Measurements from ENCODE around the gene NADSYN1.

NADSYN1 gene

DNA sequence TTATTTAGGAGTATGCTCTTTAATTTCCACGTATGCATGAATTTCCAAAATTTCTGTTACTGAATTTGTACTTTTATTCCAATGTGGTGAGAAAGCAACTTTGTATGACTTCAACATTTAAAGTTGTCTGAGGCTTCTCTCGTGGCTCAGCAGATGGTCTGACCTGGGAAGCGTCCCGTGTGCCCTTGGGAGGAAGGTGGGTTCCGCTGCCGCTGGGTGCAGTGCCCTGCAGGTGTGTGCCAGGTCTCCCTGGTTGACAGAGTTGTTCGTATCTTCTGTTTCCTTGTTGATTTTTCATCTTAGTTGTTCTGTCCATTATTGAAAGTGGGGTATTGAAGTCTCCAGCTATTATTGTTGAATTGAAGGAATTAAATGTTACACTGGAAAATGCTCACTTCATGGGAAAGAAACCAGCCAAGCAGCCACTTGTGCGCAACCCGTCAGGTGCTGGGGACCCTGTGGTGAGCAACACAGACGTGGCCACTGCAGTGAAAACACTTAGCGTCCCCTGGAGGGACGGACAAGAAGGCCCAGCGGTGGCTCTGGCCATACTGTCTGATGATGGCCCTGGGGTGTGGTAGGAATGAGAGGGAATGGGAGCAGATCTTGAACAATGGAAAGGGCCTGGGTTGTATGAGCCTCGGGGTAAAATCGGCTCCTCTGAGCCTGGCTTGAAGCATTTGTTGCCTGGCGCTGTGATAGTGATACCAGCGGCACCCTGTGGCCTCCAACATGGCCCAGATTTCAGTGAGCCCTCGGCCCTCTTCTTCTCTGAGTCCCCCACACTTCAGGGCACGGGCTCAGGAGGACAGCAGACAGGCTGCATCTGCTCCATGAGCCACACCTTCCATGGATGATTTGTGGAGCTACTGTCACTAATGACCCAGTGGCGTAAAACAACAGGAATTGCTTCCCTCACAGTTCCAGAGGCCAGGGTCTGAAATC, 42.6 kb downstream of the NADSYN1 start:
- Mint-ChIP-seq H3K36me3 (ENCODE audit: low read depth) (peaks cover 93% of the 10 kb centered on the region), H3K9me3 (no peaks in the 10 kb centered on the region), H3K27me3 (no peaks in the 10 kb centered on the region), H3K4me1 (ENCODE audit: low read depth) (peaks cover 3% of the 10 kb centered on the region), H3K4me3 (no peak overlapping the region), H3K27ac (no peak overlapping the region)
- peak; percentile 11 for DNase-seq

DNA sequence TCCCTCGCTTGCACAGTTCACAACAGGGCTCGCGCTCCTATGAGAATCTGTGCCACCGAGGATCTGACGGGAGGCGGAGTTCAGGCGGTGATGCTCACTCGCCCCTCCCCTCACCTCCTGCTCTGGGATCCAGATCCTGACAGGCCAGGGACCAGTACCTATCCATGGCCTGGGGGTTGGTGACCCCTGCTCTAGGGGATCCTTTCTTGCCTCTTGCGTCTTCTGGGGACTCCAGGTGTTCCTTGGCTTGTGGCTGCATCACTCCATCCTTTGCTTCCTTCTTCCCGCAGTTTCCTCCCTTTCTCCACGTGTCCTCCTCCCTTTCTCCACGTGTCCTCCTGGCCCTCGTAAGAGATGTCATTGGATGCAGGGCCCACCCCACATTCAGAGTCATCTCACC, 43.4 kb downstream of the NADSYN1 start:
- no peaks in the 10 kb centered on the region for H3K27me3 Mint-ChIP-seq
- H3K36me3 Mint-ChIP-seq (ENCODE audit: low read depth) = peaks cover 93% of the 10 kb centered on the region
- no peaks in the 10 kb centered on the region for H3K9me3 Mint-ChIP-seq
- H3K27ac Mint-ChIP-seq = no peak overlapping the region
- no peak overlapping the region for H3K4me3 Mint-ChIP-seq
- peak; percentile 11 for DNase-seq
- H3K4me1 Mint-ChIP-seq (ENCODE audit: low read depth) = peaks cover 3% of the 10 kb centered on the region

GRCh38 chr11:71498091-71498490, 45.1 kb downstream of the NADSYN1 start:
- Mint-ChIP-seq H3K4me3 (no peak overlapping the region), H3K36me3 (ENCODE audit: low read depth) (peaks cover 89% of the 10 kb centered on the region), H3K27ac (no peak overlapping the region)

DNA sequence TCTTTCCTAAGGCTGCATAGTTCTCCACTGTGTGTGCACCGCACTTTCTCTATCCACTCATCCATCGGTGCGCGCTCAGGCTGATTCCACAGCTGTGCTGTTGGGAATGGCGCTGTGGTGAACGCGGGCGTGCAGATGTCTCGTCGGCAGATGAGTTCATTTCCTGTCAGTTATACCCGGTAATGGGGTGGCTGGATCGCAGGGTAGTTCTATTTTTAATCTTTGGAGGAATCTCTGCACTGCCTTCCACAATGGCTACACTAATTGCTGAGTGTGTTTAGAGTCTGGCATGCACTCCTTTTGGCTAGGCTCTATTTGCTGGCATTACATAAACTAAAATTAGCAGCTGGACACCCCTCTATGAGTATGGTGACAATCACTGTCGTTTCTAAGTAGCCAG, 46.1 kb downstream of the NADSYN1 start:
- Mint-ChIP-seq H3K36me3 (ENCODE audit: low read depth) (peaks cover 95% of the 10 kb centered on the region), H3K4me1 (ENCODE audit: low read depth) (peaks cover 3% of the 10 kb centered on the region), H3K4me3 (no peak overlapping the region), H3K9me3 (no peaks in the 10 kb centered on the region), H3K27me3 (no peaks in the 10 kb centered on the region), H3K27ac (no peak overlapping the region)
- peak; percentile 20 for DNase-seq

More at GRCh38 chr11:71498091-71498490, 45.1 kb downstream of the NADSYN1 start:
- no peaks in the 10 kb centered on the region for H3K9me3 Mint-ChIP-seq
- no peaks in the 10 kb centered on the region for H3K27me3 Mint-ChIP-seq
- no peak for DNase-seq
- peaks cover 3% of the 10 kb centered on the region for H3K4me1 Mint-ChIP-seq (ENCODE audit: low read depth)

DNA sequence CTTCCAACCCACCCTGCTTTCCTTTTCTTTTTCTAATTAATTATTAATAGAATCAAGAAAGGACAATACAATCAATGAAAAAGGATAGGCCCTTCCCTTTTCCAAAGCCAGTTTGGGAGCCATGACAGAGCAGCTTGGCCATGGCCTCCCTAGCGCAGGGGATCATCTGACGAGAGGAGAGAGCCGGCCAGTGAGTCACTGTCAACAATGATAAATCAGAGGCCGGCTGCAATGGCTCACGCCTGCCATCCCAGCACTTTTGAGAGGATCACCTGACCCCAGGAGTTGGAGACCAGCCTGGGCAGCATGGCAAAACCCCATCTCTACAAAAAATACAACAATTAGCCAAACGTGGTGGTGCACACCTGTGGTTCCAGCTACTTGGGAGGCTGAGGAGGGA, 46.5 kb downstream of the NADSYN1 start:
- Mint-ChIP-seq H3K27ac (no peak overlapping the region), H3K4me1 (ENCODE audit: low read depth) (peaks cover 3% of the 10 kb centered on the region), H3K27me3 (no peaks in the 10 kb centered on the region), H3K4me3 (no peak overlapping the region), H3K9me3 (peaks cover 1% of the 10 kb centered on the region), H3K36me3 (ENCODE audit: low read depth) (peaks cover 95% of the 10 kb centered on the region)
- peak; percentile 8 for DNase-seq

DNA sequence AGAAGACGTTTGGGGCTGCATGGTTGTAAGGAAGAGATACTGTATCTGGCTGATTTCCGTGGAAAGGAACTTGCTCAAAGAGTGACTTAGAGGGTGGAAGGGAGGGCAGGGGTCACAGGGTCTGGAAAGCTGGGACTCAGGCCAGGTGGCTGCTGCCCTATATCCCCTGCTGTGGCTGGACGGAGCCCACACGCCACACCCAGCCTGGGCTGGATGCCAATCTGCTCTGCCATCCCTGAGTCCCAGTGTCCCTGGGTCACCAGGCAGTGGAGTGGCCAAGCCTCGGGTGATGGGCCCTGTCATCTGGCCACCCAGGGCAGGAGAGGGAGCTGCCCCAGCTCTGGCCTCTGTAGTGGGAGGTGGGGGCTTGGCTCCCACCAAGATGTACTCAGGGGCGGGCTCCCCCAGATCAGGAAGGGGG, 47.6 kb downstream of the NADSYN1 start:
- Mint-ChIP-seq H3K27me3 (no peaks in the 10 kb centered on the region), H3K4me1 (ENCODE audit: low read depth) (peaks cover 3% of the 10 kb centered on the region), H3K27ac (no peak overlapping the region), H3K36me3 (ENCODE audit: low read depth) (peaks cover 95% of the 10 kb centered on the region), H3K9me3 (peaks cover 8% of the 10 kb centered on the region), H3K4me3 (no peak overlapping the region)
- DNase-seq = peak; percentile 26

- DNase-seq = peak; percentile 12
- H3K4me1 Mint-ChIP-seq (ENCODE audit: low read depth) = peaks cover 3% of the 10 kb centered on the region
- no peak overlapping the region for H3K4me3 Mint-ChIP-seq
These were observed 48.3 kb downstream of the NADSYN1 start for GRCh38 chr11:71501071-71501985.

DNA sequence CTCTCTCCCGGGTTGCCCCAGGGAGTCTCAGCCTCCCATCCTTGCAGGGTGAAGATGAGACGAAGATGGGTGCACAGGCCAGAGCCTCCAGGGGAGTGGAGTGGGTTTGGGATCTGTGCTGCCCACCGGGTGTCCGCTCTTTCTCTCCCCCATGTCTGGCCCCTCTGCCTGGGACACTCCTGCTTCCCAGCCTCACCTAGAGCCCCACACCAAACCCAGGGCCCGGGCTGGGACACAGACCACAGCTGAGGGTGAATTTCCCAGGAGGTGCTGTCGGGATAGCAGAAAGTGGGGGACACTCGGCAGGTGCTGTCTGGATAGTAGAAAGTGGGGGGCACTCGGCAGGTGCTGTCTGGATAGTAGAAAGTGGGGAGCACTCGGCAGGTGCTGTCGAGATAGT, 49.0 kb downstream of the NADSYN1 start:
- no peak for DNase-seq
- no peak overlapping the region for H3K4me3 Mint-ChIP-seq
- no peak overlapping the region for H3K27ac Mint-ChIP-seq
- H3K36me3 Mint-ChIP-seq (ENCODE audit: low read depth) = peaks cover 95% of the 10 kb centered on the region
- H3K27me3 Mint-ChIP-seq = no peaks in the 10 kb centered on the region
- peaks cover 19% of the 10 kb centered on the region for H3K9me3 Mint-ChIP-seq
- H3K4me1 Mint-ChIP-seq (ENCODE audit: low read depth) = peaks cover 3% of the 10 kb centered on the region

More at GRCh38 chr11:71501071-71501985, 48.3 kb downstream of the NADSYN1 start:
- Mint-ChIP-seq H3K27me3 (no peaks in the 10 kb centered on the region), H3K36me3 (ENCODE audit: low read depth) (peaks cover 95% of the 10 kb centered on the region), H3K27ac (no peak overlapping the region), H3K9me3 (peaks cover 12% of the 10 kb centered on the region)

GRCh38 chr11:71502871-71503435, 50.0 kb downstream of the NADSYN1 start:
- Mint-ChIP-seq H3K4me3 (no peak overlapping the region), H3K27me3 (no peaks in the 10 kb centered on the region), H3K9me3 (peaks cover 23% of the 10 kb centered on the region), H3K4me1 (ENCODE audit: low read depth) (peaks cover 3% of the 10 kb centered on the region), H3K36me3 (ENCODE audit: low read depth) (peaks cover 89% of the 10 kb centered on the region), H3K27ac (no peak overlapping the region)
- DNase-seq = peak; percentile 17

- Mint-ChIP-seq H3K27me3 (no peaks in the 10 kb centered on the region), H3K36me3 (ENCODE audit: low read depth) (peaks cover 73% of the 10 kb centered on the region), H3K9me3 (peaks cover 37% of the 10 kb centered on the region), H3K4me3 (no peak overlapping the region), H3K27ac (no peak overlapping the region), H3K4me1 (ENCODE audit: low read depth) (no peaks in the 10 kb centered on the region)
- DNase-seq = no peak
These were observed 51.5 kb downstream of the NADSYN1 start for GRCh38 chr11:71504531-71504930.

- Mint-ChIP-seq H3K27me3 (no peaks in the 10 kb centered on the region), H3K4me3 (no peak overlapping the region), H3K9me3 (peaks cover 42% of the 10 kb centered on the region), H3K36me3 (ENCODE audit: low read depth) (peaks cover 69% of the 10 kb centered on the region), H3K4me1 (ENCODE audit: low read depth) (no peaks in the 10 kb centered on the region), H3K27ac (no peak overlapping the region)
- DNase-seq = no peak
These were observed 52.0 kb downstream of the NADSYN1 start for GRCh38 chr11:71505001-71505400.

- H3K4me1 Mint-ChIP-seq (ENCODE audit: low read depth) = no peaks in the 10 kb centered on the region
- H3K9me3 Mint-ChIP-seq = peaks cover 45% of the 10 kb centered on the region
- DNase-seq = no peak
- H3K36me3 Mint-ChIP-seq (ENCODE audit: low read depth) = peaks cover 62% of the 10 kb centered on the region
- no peaks in the 10 kb centered on the region for H3K27me3 Mint-ChIP-seq
- no peak overlapping the region for H3K4me3 Mint-ChIP-seq
- H3K27ac Mint-ChIP-seq = no peak overlapping the region
These were observed 52.8 kb downstream of the NADSYN1 start for GRCh38 chr11:71505781-71506180.

DNA sequence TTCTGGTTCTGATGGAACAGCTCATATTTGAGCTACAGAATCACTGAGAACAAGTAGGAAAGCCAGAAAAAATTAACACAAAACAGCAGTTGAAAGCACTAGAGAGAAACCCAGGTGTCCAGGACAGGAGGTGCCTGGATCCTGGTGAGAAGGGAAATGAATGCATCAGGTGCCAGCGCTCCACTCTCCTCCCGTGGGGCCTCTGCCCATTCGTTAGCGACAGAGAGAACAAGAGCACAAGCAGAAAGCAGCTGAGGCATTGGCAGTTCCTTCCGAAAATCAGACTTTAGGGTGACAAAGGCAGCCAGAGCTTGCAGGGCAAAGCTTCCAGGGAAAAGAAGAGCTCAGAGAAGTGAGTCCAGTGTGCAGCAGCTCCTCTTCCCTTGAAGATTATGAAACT, 54.1 kb downstream of the NADSYN1 start:
- Mint-ChIP-seq H3K4me1 (ENCODE audit: low read depth) (no peaks in the 10 kb centered on the region), H3K27ac (no peak overlapping the region), H3K9me3 (peaks cover 48% of the 10 kb centered on the region), H3K4me3 (no peak overlapping the region), H3K27me3 (no peaks in the 10 kb centered on the region), H3K36me3 (ENCODE audit: low read depth) (peaks cover 48% of the 10 kb centered on the region)
- DNase-seq = no peak

Measured in activated T-cell treated with anti-CD3 and anti-CD28 coated beads, Interleukin-2, amount 50 U/mL, for 24 hours (primary cell).